Measurements from ENCODE around the gene ELAPOR2. TPM values are rescaled to one million over a fixed set of nuclear protein-coding genes. Genes with fewer than 3 reads are reported as not detected.
"Not testable (repeated sequence)": the region's sequence is repeated elsewhere in the genome, so short reads cannot be mapped to it uniquely, and the experiment has no call there.

ELAPOR2 gene
- polyA plus RNA-seq, 1 donor from 2014 or later, result 4.2 TPM

DNA sequence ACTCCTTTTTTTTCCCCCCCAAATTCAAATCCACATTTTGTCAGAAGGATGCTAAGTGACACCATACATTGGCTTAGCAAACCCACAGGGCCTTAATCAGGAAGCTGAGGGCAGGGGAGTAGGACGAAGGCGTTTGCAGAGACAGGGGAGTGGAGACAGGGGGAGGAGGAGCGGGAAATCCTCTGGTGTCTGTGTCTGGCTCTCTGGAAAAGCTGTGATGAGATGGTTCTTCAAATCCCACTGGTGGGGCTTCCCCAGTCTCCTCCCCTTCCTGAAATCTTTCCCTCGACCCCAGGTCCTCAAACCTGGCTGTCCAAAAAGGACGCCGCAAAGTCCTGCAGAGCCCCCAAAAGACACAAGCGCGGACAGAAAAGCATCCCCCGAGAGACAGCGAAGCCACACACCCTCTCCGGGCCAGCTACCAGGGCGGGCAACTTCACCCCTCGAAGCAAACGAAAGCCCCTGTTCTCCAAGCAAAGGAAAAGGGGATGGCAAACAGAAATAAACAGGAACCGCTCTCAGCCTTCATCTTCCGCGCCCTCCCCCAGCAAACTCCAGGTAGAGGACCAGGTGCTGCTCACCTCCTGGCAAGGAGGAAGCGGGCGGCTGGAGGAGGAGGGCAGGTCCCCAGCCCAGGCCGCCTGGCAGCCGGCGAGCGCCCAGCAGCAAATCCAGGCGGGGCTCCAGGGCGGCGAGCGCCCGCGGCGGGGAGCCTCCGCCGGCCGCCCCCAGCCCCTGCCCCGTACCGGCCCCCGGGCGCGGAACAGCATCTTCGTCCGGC lies 520 bp downstream of the ELAPOR2 start:
- H3K4me3 Mint-ChIP-seq, result peak overlapping the region; percentile 79 to 92 (median 90)
- H3K4me1 Mint-ChIP-seq, result peaks cover 4 to 16% (median 14%) of the 10 kb centered on the region in 3 donors
- peaks cover 2% of the 10 kb centered on the region for H3K36me3 Mint-ChIP-seq
- no peaks in the 10 kb centered on the region for H3K9me3 Mint-ChIP-seq
- H3K27ac Mint-ChIP-seq, result peak overlapping the region; percentile 47 to 84 (median 63)
- H3K27me3 Mint-ChIP-seq, result no peaks in the 10 kb centered on the region

DNA sequence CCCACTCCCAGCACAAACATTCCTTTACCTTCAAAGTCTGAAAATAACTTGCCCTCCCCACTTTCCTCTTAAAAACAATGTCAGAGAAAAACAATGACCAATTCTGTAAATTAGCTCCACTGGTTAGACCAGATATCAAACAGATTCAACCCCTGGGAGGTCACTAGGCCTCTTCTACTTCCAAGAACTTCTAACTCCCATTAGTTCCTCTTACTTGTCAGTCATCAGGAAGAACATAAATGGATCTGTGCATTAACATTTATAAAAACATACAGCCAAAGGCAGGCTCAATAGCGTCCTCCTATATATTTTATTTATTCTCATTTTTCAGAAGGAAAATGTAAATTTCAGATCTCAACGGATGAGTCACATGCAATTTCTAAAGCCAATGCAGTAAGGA lies 2.2 kb downstream of the ELAPOR2 start:
- Mint-ChIP-seq H3K27me3 (no peaks in the 10 kb centered on the region), H3K4me3 (no peak overlapping the region), H3K27ac (no peak overlapping the region), H3K36me3 (peaks cover 2% of the 10 kb centered on the region), H3K4me1 (peaks cover 4 to 16% (median 14%) of the 10 kb centered on the region in 3 donors), H3K9me3 (no peaks in the 10 kb centered on the region)

DNA sequence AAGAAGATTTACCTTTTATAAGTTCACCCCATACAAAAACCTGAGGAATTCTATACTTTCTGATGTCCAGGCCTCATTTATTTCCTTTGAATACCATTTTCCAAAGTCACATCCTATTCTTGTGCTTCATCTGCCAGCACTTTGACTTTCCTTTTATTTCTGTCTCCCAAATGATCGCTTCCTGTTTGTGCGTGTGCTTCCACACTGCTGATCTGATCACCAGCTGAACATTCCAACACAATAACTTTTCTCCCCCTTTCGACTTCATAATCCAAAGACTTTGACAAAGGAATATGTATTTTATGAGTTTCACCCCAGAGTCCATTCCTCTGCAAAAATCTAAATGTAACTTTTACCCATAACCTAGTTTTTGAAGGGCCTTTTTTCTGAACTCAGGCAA lies 3.1 kb downstream of the ELAPOR2 start:
- Mint-ChIP-seq H3K36me3 (peaks cover 2% of the 10 kb centered on the region), H3K4me1 (peaks cover 4 to 16% (median 14%) of the 10 kb centered on the region in 3 donors), H3K4me3 (no peak overlapping the region), H3K9me3 (no peaks in the 10 kb centered on the region), H3K27me3 (no peaks in the 10 kb centered on the region), H3K27ac (peak overlapping the region in 1 of 3 donors; percentile 63)

DNA sequence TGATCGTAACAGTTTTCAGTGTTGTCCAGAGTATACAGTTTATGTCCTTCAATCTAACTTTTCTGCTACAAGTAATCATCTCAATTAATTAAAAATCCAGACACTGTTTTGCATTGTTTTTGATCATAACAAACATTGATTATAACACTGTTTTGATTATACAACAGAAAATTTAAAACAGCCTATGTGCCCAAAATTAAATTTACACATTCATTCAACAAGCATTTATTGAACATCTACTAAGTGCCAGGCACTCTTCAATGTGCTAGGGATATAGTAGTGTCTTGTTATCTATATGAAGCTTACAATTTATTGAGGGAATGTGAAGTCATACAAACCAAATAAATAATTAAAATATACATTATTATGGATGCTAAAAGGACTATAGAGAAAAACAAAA lies 10.6 kb downstream of the ELAPOR2 start:
- Mint-ChIP-seq H3K36me3 (peaks cover 2% of the 10 kb centered on the region), H3K4me1 (no peaks in the 10 kb centered on the region), H3K27me3 (no peaks in the 10 kb centered on the region), H3K4me3 (no peak overlapping the region), H3K9me3 (peaks cover 0 to 6% (median 0%) of the 10 kb centered on the region in 3 donors), H3K27ac (no peak overlapping the region)

DNA sequence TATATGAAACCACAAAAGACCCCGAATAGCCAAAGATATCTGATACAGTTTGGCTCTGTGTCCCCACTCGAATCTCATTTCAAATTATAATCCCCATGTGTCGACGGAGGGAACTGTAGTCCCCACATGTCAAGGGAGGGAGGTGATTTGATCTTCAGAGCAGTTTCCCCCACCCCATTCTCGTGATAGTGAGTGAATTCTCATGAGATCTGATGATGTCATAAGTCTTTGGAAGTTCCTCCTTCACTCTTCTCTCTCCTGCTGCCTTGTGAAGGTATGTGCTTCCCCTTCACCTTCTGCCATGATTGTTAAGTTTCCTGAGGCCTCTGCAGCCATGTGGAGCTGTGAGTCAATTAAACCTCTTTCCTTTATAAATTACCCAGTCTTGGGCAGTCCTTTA lies 13.0 kb downstream of the ELAPOR2 start:
- H3K27me3 Mint-ChIP-seq, result no peaks in the 10 kb centered on the region
- no peaks in the 10 kb centered on the region for H3K4me1 Mint-ChIP-seq
- H3K36me3 Mint-ChIP-seq, result peaks cover 2% of the 10 kb centered on the region
- no peak overlapping the region for H3K4me3 Mint-ChIP-seq
- no peak overlapping the region for H3K27ac Mint-ChIP-seq
- H3K9me3 Mint-ChIP-seq, result peaks cover 0 to 6% (median 0%) of the 10 kb centered on the region in 3 donors

DNA sequence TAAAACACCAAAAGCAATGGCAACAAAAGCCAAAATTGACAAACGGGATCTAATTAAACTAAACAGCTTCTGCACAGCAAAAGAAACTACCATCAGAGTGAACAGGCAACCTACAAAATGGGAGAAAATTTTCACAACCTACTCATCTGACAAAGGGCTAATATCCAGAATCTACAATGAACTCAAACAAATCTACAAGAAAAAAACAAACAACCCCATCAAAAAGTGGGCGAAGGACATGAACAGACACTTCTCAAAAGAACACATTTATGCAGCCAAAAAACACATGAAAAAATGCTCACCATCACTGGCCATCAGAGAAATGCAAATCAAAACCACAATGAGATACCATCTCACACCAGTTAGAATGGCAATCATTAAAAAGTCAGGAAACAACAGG lies 14.7 kb downstream of the ELAPOR2 start:
- not testable (repeated sequence) for H3K27ac Mint-ChIP-seq, H3K27me3 Mint-ChIP-seq, H3K9me3 Mint-ChIP-seq, H3K4me3 Mint-ChIP-seq, H3K4me1 Mint-ChIP-seq, H3K36me3 Mint-ChIP-seq

DNA sequence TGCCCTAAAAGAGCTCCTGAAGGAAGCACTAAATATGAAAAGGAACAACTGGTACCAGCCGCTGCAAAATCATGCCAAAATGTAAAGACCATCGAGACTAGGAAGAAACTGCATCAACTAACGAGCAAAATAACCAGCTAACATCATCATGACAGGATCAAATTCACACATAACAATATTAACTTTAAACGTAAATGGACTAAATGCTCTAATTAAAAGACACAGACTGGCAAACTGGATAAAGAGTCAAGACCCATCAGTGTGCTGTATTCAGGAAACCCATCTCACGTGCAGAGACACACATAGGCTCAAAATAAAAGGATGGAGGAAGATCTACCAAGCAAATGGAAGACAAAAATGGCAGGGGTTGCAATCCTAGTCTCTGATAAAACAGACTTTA lies 17.9 kb downstream of the ELAPOR2 start:
- not testable (repeated sequence) for H3K4me1 Mint-ChIP-seq, H3K27ac Mint-ChIP-seq, H3K36me3 Mint-ChIP-seq, H3K27me3 Mint-ChIP-seq, H3K9me3 Mint-ChIP-seq, H3K4me3 Mint-ChIP-seq

DNA sequence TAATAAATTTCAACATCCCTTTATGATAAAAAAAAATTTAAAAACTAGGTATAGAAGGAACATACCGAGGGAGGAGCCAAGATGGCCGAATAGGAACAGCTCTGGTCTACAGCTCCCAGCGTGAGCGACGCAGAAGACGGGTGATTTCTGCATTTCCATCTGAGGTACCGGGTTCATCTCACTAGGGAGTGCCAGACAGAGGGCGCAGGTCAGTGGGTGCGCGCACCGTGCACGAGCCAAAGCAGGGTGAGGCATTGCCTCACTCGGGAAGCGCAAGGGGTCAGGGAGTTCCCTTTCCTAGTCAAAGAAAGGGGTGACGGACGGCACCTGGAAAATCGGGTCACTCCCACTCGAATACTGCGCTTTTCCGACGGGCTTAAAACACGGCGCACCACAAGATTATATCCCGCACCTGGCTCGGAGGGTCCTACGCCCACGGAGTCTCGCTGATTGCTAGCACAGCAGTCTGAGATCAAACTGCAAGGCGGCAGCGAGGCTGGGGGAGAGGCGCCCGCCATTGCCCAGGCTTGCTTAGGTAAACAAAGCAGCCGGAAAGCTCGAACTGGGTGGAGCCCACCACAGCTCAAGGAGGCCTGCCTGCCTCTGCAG lies 19.7 kb downstream of the ELAPOR2 start:
- not testable (repeated sequence) for H3K4me1 Mint-ChIP-seq, H3K9me3 Mint-ChIP-seq, H3K27me3 Mint-ChIP-seq, H3K36me3 Mint-ChIP-seq
- Mint-ChIP-seq H3K4me3 (peak overlapping the region; percentile 72 to 84 (median 80)), H3K27ac (peak overlapping the region; percentile 37 to 89 (median 78))

DNA sequence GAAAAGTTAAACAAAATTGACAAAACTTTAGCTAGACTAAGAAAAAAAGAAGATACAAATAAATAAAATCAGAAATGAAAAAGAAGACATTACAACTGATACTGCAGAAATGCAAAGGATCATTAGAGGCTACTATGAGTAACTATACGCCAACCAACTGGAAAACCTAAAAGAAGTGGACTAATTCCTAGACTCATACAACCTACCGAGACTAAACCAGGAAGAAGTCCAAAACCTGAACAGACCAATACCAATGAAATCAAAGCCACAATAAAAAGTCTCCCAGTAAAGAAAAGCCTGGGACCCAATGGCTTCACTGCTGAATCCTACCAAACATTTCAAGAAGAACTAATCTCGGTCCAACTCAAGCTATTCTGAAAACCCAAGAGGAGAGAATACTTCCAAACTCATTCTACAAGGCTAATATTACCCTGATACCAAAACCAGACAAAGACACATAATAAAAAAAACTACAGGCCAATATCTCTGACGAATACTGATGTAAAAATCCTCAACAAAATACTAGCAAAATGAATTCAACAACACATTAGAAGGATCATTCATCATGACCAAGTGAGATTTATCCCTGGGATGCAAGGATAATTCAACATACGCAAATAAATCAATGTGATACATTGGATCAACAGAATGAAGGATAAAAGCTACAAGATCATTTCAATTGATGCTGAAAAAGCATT lies 20.3 kb downstream of the ELAPOR2 start:
- H3K27ac Mint-ChIP-seq, result peak overlapping the region in 2 of 3 donors; percentile 37 to 78

DNA sequence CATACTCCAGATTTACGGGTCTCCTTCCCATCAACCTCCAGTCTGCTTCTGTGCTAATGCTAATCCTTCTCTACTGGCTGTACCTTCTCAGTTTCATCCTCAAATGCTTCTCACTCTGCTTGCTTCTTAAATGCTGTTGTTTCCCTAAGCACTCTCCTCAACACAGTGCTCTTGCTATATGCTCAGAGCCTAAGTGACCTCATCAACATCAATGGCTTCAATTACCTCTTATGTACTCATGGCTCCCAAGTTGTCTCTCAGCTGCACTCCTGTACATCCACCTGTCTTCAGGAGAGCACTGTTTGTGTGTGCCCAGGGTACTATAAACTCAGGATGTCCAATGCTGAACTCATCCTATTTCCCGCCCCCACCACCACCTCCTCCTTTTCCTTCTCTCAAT lies 22.5 kb downstream of the ELAPOR2 start:
- H3K4me3 Mint-ChIP-seq, result no peak overlapping the region
- H3K27me3 Mint-ChIP-seq, result no peaks in the 10 kb centered on the region
- H3K27ac Mint-ChIP-seq, result no peak overlapping the region
- peaks cover 0 to 5% (median 4%) of the 10 kb centered on the region in 3 donors for H3K4me1 Mint-ChIP-seq
- peaks cover 5% of the 10 kb centered on the region for H3K36me3 Mint-ChIP-seq
- no peaks in the 10 kb centered on the region for H3K9me3 Mint-ChIP-seq

More for the DNA sequence above, 20.3 kb downstream of the ELAPOR2 start:
- H3K4me1 Mint-ChIP-seq, result no peaks in the 10 kb centered on the region
- H3K36me3 Mint-ChIP-seq, result peaks cover 5% of the 10 kb centered on the region
- H3K9me3 Mint-ChIP-seq, result no peaks in the 10 kb centered on the region
- H3K27me3 Mint-ChIP-seq, result no peaks in the 10 kb centered on the region
- H3K4me3 Mint-ChIP-seq, result peak overlapping the region; percentile 72 to 84 (median 80)

DNA sequence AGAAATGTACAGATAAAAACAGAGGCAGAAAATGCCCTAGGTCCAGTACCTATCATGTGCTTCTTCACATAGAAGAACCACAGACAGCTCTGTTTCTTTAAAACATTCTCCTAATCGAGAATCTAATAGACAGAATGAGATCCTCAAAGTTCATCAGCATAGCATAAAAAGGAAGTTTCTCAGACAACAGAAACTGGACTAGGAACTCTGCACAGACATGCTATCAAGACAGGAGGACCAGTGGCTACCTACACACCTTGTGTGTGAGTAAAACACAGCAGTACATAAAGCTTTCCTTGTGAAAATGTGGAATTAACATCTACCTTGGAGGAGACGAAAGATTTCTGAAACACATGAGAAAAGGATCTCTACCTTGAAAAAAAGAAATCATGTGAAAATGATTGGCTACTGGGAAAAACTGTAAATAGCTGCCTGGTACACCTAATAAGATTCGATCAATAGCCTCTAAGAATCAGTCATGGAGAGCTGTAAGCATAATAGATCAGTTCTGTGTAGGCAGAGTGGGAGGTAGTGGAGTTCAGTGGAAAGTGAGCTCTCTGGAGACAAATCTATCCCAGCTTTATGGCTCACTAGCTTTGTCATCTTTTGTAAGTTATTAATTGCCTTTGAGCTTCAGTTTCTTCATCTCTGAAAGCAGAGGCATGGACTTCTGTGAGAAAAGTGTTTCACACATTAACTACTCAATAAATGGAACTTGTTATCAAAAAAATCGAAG lies 26.7 kb downstream of the ELAPOR2 start:
- no peaks in the 10 kb centered on the region for H3K27me3 Mint-ChIP-seq
- H3K27ac Mint-ChIP-seq, result no peak overlapping the region
- peaks cover 9% of the 10 kb centered on the region for H3K36me3 Mint-ChIP-seq
- peaks cover 0 to 5% (median 4%) of the 10 kb centered on the region in 3 donors for H3K4me1 Mint-ChIP-seq
- no peak overlapping the region for H3K4me3 Mint-ChIP-seq
- H3K9me3 Mint-ChIP-seq, result peaks cover 0 to 5% (median 0%) of the 10 kb centered on the region in 3 donors

DNA sequence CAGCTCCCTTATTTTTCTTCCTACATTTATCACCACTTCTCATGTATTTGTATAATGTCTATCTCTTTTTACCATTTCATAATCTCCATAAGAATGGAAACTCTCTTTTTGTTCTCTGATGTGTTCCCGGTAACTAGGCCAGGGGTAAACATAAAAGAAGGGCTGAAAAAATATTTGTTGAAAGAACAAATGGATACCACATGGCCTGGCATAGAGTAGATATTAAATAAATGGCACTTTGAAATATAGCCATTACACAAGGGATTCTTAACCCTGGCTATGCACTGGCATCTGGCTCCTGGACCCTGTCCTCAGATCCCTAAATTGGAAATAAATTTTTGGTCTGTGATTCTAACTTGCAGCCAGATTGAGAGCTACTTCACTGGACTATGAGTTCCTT lies 30.4 kb downstream of the ELAPOR2 start:
- Mint-ChIP-seq H3K36me3 (peaks cover 4% of the 10 kb centered on the region), H3K27me3 (no peaks in the 10 kb centered on the region), H3K9me3 (peaks cover 0 to 5% (median 0%) of the 10 kb centered on the region in 3 donors)

DNA sequence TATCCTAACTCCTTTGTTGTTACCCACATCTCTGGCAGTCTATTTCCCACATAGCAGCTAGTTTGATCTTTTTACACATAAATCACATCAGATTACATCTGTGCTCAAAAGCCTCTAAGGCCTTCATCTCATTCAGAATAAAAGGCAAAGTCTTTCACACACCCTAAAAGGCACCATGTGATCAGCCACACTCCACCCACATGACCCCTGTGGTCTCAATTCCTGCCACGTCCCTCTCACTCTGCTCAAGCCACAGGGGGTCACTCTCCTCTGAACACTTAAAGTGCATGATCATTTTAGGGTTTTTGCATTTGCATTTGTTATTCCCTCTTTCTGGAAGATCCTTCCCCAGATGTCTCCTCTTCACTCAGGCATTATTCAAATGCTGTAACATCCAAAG lies 30.8 kb downstream of the ELAPOR2 start:
- Mint-ChIP-seq H3K9me3 (peaks cover 0 to 5% (median 0%) of the 10 kb centered on the region in 3 donors), H3K27me3 (no peaks in the 10 kb centered on the region), H3K36me3 (peaks cover 4% of the 10 kb centered on the region), H3K4me1 (peaks cover 0 to 5% (median 4%) of the 10 kb centered on the region in 3 donors), H3K27ac (no peak overlapping the region), H3K4me3 (no peak overlapping the region)

More for the DNA sequence above, 30.4 kb downstream of the ELAPOR2 start:
- H3K4me3 Mint-ChIP-seq, result no peak overlapping the region
- H3K27ac Mint-ChIP-seq, result no peak overlapping the region
- peaks cover 0 to 5% (median 4%) of the 10 kb centered on the region in 3 donors for H3K4me1 Mint-ChIP-seq

DNA sequence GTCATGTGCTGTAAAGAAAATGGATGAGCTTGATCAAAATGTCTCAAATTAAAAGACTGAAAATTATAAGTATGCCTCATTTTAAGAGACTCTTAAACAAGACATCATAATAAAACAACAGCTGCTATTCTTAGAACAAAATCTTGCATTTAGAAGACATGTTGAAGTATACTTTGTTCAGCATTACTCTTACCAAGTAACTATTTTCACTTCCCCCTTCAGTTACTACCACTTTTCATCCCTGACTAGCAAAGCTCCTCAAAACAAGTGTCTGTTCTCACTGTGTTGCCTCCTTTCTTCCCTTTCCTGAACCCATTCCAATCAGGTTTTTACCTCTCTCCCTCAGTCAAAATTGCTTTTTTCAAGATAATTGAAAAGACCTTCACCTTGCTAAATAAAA lies 31.6 kb downstream of the ELAPOR2 start:
- H3K27me3 Mint-ChIP-seq, result no peaks in the 10 kb centered on the region
- H3K36me3 Mint-ChIP-seq, result peaks cover 4% of the 10 kb centered on the region
- H3K9me3 Mint-ChIP-seq, result peaks cover 0 to 5% (median 0%) of the 10 kb centered on the region in 3 donors
- peaks cover 0 to 5% (median 4%) of the 10 kb centered on the region in 3 donors for H3K4me1 Mint-ChIP-seq
- no peak overlapping the region for H3K27ac Mint-ChIP-seq
- no peak overlapping the region for H3K4me3 Mint-ChIP-seq

DNA sequence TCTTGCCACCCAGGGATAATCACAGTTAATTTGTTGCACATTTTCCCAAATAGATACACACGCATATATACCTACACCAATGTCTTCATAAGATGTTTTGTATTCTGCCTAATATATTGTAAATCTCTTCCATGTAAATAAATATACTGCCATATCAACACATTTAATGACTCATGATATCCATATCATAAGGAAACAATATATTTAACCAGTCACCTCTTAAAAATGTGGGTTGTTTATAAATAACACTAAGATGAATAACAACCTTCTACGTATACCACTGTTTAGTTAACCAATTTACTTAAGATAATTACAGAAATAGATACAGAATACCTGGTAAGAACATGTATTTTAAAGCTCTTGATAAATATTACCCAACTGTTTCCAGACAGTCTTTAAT lies 38.2 kb downstream of the ELAPOR2 start:
- no peak overlapping the region for H3K4me3 Mint-ChIP-seq
- H3K9me3 Mint-ChIP-seq, result no peaks in the 10 kb centered on the region
- no peaks in the 10 kb centered on the region for H3K4me1 Mint-ChIP-seq
- H3K27ac Mint-ChIP-seq, result no peak overlapping the region
- no peaks in the 10 kb centered on the region for H3K27me3 Mint-ChIP-seq
- H3K36me3 Mint-ChIP-seq, result no peaks in the 10 kb centered on the region

Measured in IgD-negative memory B cell (primary cell).